Measurements from ENCODE around the gene JPH4. TPM values are rescaled to one million over a fixed set of nuclear protein-coding genes. Genes with fewer than 3 reads are reported as not detected.

Gene JPH4
- polyA plus RNA-seq, 1 of the 3 experiments (the other 2 are of a cell fraction), result 8.7 TPM

GRCh38 chr14:23542261-23542660 lies 36.3 kb downstream of the JPH4 start:
- Histone ChIP-seq H3K9ac (no peak overlapping the region), H3F3A (replicated peaks; ENCODE audit: insufficient read depth) (no peaks in the 10 kb centered on the region), H3K4me2 (no peak overlapping the region), H3K36me3 (replicated peaks in 1 of 2; ENCODE audit: control insufficient read depth in 1 of 2, insufficient read depth in 2 of 2, low read length in 1 of 2) (peaks cover 0 to 6% of the 10 kb centered on the region in 2 experiments), H3K79me2 (ENCODE audit: insufficient read depth) (no peaks in the 10 kb centered on the region), H3K9me3 (no peaks in the 10 kb centered on the region), H3K9me2 (no peaks in the 10 kb centered on the region), H3K27me3 (ENCODE audit: insufficient read depth) (no peaks in the 10 kb centered on the region), H3K27ac (ENCODE audit: low read depth in 2 of 2, low read length in 1 of 2) (no peak overlapping the region), H4K20me1 (ENCODE audit: insufficient read depth) (no peaks in the 10 kb centered on the region), H3K4me3 (ENCODE audit: low read depth in 2 of 2, low read length in 1 of 2) (no peak overlapping the region), H3K4me1 (ENCODE audit: control insufficient read depth in 1 of 2, insufficient read depth in 2 of 2, low read depth in 1 of 2, low read length in 1 of 2) (peaks cover 4 to 16% of the 10 kb centered on the region in 2 experiments; a peak in 1 of 4 replicates), H2AFZ (ENCODE audit: low read depth) (no peak overlapping the region)
- TF ChIP-seq RFX5 (IDR thresholded peaks at IDR 0.05; ENCODE audit: low read length) (no peak), MEF2A (IDR thresholded peaks at IDR 0.05; ENCODE audit: borderline replicate concordance, low read depth) (no peak), NFIC (IDR thresholded peaks at IDR 0.05; ENCODE audit: borderline replicate concordance) (no peak), MXI1 (IDR thresholded peaks at IDR 0.05; ENCODE audit: low read depth, low read length) (no peak), GABPA (IDR thresholded peaks at IDR 0.05; ENCODE audit: low read depth) (no peak), FOSL2 (IDR thresholded peaks at IDR 0.05; ENCODE audit: borderline replicate concordance, low read depth) (no peak), JUND (IDR thresholded peaks at IDR 0.05) (no peak), NRF1 (IDR thresholded peaks at IDR 0.05; ENCODE audit: low read depth, low read length) (no peak), FOXJ3 (CRISPR knock-in tag; IDR thresholded peaks at IDR 0.05) (no peak), EZH2phosphoT487 (IDR thresholded peaks at IDR 0.05; ENCODE audit: borderline replicate concordance, low read depth) (no peak), TAF1 (IDR thresholded peaks at IDR 0.05; ENCODE audit: borderline replicate concordance, low read depth, low read length) (no peak)
- TF ChIP-seq, protein P1, sequence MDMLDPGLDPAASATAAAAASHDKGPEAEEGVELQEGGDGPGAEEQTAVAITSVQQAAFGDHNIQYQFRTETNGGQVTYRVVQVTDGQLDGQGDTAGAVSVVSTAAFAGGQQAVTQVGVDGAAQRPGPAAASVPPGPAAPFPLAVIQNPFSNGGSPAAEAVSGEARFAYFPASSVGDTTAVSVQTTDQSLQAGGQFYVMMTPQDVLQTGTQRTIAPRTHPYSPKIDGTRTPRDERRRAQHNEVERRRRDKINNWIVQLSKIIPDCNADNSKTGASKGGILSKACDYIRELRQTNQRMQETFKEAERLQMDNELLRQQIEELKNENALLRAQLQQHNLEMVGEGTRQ (IDR thresholded peaks at IDR 0.05; ENCODE audit: borderline replicate concordance, low read depth, low read length), result no peak
- POLR2A ChIA-PET, result no interaction called here
- whole genome bisulfite sequencing (ENCODE audit: low lambda C conversion rate), result 88% methylated on average over 5 of the region's 5 CpGs
- DNase-seq, result no peak
- CTCF ChIA-PET, result interaction anchor here (0.7 to 11.3 kb wide), 4 partner anchors 17 to 219 kb away, joined by 5 to 276 read pairs (median 82); partner anchors contain the start of genes AP1G2 and THTPA

DNA sequence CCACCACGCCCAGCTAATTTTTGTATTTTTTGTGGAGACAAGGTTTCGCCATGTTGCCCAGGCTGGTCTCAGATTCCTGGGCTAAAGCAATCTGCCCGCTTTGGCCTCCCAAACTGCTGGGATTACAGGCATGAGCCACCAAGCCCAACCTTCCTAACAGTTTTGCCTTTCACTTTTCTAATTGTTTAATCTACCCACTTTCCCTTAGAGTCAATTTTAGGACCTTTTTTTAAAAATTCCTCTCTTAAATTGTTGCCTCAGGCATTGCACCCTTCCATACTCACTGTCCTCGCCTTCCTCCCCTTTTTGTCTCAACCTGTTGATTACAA lies 38.5 kb downstream of the JPH4 start:
- no peaks in the 10 kb centered on the region for H3F3A ChIP-seq (replicated peaks; ENCODE audit: insufficient read depth)
- H3K4me1 ChIP-seq (ENCODE audit: control insufficient read depth in 1 of 2, insufficient read depth in 2 of 2, low read depth in 1 of 2, low read length in 1 of 2), result peaks cover 4 to 14% of the 10 kb centered on the region in 2 experiments; a peak in 1 of 4 replicates
- H3K36me3 ChIP-seq (replicated peaks in 1 of 2; ENCODE audit: control insufficient read depth in 1 of 2, insufficient read depth in 2 of 2, low read length in 1 of 2), result peaks cover 0 to 6% of the 10 kb centered on the region in 2 experiments
- no peaks in the 10 kb centered on the region for H4K20me1 ChIP-seq (ENCODE audit: insufficient read depth)
- POLR2A ChIA-PET, result interaction anchor here (1.0 to 1.2 kb wide), 2 partner anchors 10 to 17 kb away, joined by 5 read pairs; no protein-coding TSS in a partner anchor
- no peaks in the 10 kb centered on the region for H3K9me3 ChIP-seq
- H3K4me3 ChIP-seq (ENCODE audit: low read depth in 2 of 2, low read length in 1 of 2), result no peak overlapping the region
- no peaks in the 10 kb centered on the region for H3K27me3 ChIP-seq (ENCODE audit: insufficient read depth)
- no peak overlapping the region for H3K27ac ChIP-seq (ENCODE audit: low read depth in 2 of 2, low read length in 1 of 2)
- no peaks in the 10 kb centered on the region for H3K9me2 ChIP-seq
- no peak for DNase-seq
- WGBS (ENCODE audit: low lambda C conversion rate), result 85% methylated on average over 4 of the region's 4 CpGs
- H3K9ac ChIP-seq, result no peak overlapping the region
- TF ChIP-seq EZH2phosphoT487 (IDR thresholded peaks at IDR 0.05; ENCODE audit: borderline replicate concordance, low read depth) (no peak), PBX3 (IDR thresholded peaks at IDR 0.05) (no peak), FOXJ3 (CRISPR knock-in tag; IDR thresholded peaks at IDR 0.05) (no peak)
- TF ChIP-seq, protein P2, sequence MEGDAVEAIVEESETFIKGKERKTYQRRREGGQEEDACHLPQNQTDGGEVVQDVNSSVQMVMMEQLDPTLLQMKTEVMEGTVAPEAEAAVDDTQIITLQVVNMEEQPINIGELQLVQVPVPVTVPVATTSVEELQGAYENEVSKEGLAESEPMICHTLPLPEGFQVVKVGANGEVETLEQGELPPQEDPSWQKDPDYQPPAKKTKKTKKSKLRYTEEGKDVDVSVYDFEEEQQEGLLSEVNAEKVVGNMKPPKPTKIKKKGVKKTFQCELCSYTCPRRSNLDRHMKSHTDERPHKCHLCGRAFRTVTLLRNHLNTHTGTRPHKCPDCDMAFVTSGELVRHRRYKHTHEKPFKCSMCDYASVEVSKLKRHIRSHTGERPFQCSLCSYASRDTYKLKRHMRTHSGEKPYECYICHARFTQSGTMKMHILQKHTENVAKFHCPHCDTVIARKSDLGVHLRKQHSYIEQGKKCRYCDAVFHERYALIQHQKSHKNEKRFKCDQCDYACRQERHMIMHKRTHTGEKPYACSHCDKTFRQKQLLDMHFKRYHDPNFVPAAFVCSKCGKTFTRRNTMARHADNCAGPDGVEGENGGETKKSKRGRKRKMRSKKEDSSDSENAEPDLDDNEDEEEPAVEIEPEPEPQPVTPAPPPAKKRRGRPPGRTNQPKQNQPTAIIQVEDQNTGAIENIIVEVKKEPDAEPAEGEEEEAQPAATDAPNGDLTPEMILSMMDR (IDR thresholded peaks at IDR 0.05), result no peak
- no peak overlapping the region for H3K4me2 ChIP-seq
- CTCF ChIA-PET, result interaction anchor here (0.7 to 11.3 kb wide), 17 partner anchors 9 to 213 kb away, joined by 3 to 276 read pairs (median 7); partner anchors contain the start of genes AP1G2, THTPA and ZFHX2
- no peak overlapping the region for H2AFZ ChIP-seq (ENCODE audit: low read depth)
- no peaks in the 10 kb centered on the region for H3K79me2 ChIP-seq (ENCODE audit: insufficient read depth)
